Mesothelial cell of epicardium (in vitro differentiated cells): Measurements from ENCODE around the gene SRP14. TPM values are rescaled to one million over a fixed set of nuclear protein-coding genes. Genes with fewer than 3 reads are reported as not detected.
"Not testable (repeated sequence)": the region's sequence is repeated elsewhere in the genome, so short reads cannot be mapped to it uniquely, and the experiment has no call there.

Experiments
- DNase-seq, 2 experiments: peaks; one replicate each; pipeline ENCODE4 v3.0.0; 2021; ENCODE audit warnings: low spot score in 2 of 2; ENCODE audit not compliant: unreplicated experiment in 2 of 2
- H3K27ac Mint-ChIP-seq: 2 replicates; pipeline ENCODE4 v1.8.0; 2021; ENCODE audit warnings: mixed read lengths
- H3K27me3 Mint-ChIP-seq: 2 replicates; pipeline ENCODE4 v1.8.0; 2021; ENCODE audit warnings: low read depth, mixed read lengths
- H3K36me3 Mint-ChIP-seq: 2 replicates; pipeline ENCODE4 v1.8.0; 2021; ENCODE audit warnings: mixed read lengths
- H3K4me1 Mint-ChIP-seq: 2 replicates; pipeline ENCODE4 v1.8.0; 2021; ENCODE audit warnings: mixed read lengths
- H3K4me3 Mint-ChIP-seq: 2 replicates; pipeline ENCODE4 v1.8.0; 2021; ENCODE audit warnings: mild to moderate bottlenecking, moderate library complexity, mixed read lengths
- H3K9me3 Mint-ChIP-seq: 2 replicates; pipeline ENCODE4 v1.8.0; 2021; ENCODE audit warnings: mixed read lengths
- CTCF ChIP-seq: fragments of 200-600 bp; sonication (generic); IDR thresholded peaks from one replicate; pipeline ENCODE4 v1.5.0; 2021; ENCODE audit warnings: antibody characterized with exemption; ENCODE audit not compliant: unreplicated experiment
- total RNA-seq: library from RNA; stranded (reverse); gene quantifications from 3 replicates; pipeline ENCODE4 v1.2.1, GENCODE V29; 2021

Gene SRP14
- total RNA-seq, 1 donor from 2014 or later = 198 TPM

- Mint-ChIP-seq H3K27ac (no peak overlapping the region), H3K4me1 (no peaks in the 10 kb centered on the region), H3K4me3 (no peak overlapping the region), H3K36me3 (peaks cover 36% of the 10 kb centered on the region), H3K27me3 (no peaks in the 10 kb centered on the region), H3K9me3 (no peaks in the 10 kb centered on the region)
- no peak for TF ChIP-seq CTCF
- DNase-seq = no peak
Measured at GRCh38 chr15:39997031-39997430, 42.0 kb downstream of the SRP14 start.

- not testable (repeated sequence) for H3K4me1 Mint-ChIP-seq, H3K9me3 Mint-ChIP-seq, H3K4me3 Mint-ChIP-seq, DNase-seq, H3K27ac Mint-ChIP-seq, H3K27me3 Mint-ChIP-seq
- peaks cover 41% of the 10 kb centered on the region for H3K36me3 Mint-ChIP-seq
Measured at GRCh38 chr15:39996228-39996627, 42.8 kb downstream of the SRP14 start.

GRCh38 chr15:39992953-39993352 lies 46.0 kb downstream of the SRP14 start:
- not testable (repeated sequence) for H3K4me1 Mint-ChIP-seq, H3K9me3 Mint-ChIP-seq, DNase-seq, H3K27ac Mint-ChIP-seq, H3K4me3 Mint-ChIP-seq, H3K27me3 Mint-ChIP-seq
- H3K36me3 Mint-ChIP-seq = peaks cover 51% of the 10 kb centered on the region

- DNase-seq = no peak
- Mint-ChIP-seq H3K4me3 (no peak overlapping the region), H3K4me1 (no peaks in the 10 kb centered on the region), H3K27me3 (no peaks in the 10 kb centered on the region), H3K36me3 (peaks cover 53% of the 10 kb centered on the region), H3K27ac (no peak overlapping the region), H3K9me3 (no peaks in the 10 kb centered on the region)
- no peak for TF ChIP-seq CTCF
Measured at GRCh38 chr15:39990706-39991105, 48.3 kb downstream of the SRP14 start.

GRCh38 chr15:39987821-39988220 lies 51.2 kb downstream of the SRP14 start:
- no peaks in the 10 kb centered on the region for H3K4me1 Mint-ChIP-seq

More at GRCh38 chr15:39987821-39988220, 51.2 kb downstream of the SRP14 start:
- TF ChIP-seq CTCF = no peak
- DNase-seq = no peak
- no peaks in the 10 kb centered on the region for H3K27me3 Mint-ChIP-seq
- no peak overlapping the region for H3K27ac Mint-ChIP-seq
- H3K36me3 Mint-ChIP-seq = peaks cover 69% of the 10 kb centered on the region
- H3K9me3 Mint-ChIP-seq = peaks cover 11% of the 10 kb centered on the region
- H3K4me3 Mint-ChIP-seq = no peak overlapping the region

Other genes starting within 250 kb of the SRP14 start
- gene GPR176, start 118.9 kb downstream of the SRP14 start, total RNA-seq = 3.1 to 3.8 TPM (median 3.3 TPM) in 3 replicates
- 52.8 to 54.2 TPM (median 53.9 TPM) in 3 replicates for gene EIF2AK4, start 105.1 kb downstream of the SRP14 start, total RNA-seq
- 90.3 to 98.9 TPM (median 97.0 TPM) in 3 replicates for gene BMF, start 69.7 kb upstream of the SRP14 start, total RNA-seq
- gene BUB1B, start 121.9 kb upstream of the SRP14 start, total RNA-seq = 29.0 to 38.2 TPM (median 35.5 TPM) in 3 replicates
- 10.1 to 11.1 TPM (median 10.2 TPM) in 3 replicates for gene PAK6, start 199.9 kb upstream of the SRP14 start, total RNA-seq
- 0.31 to 0.59 TPM (median 0.44 TPM) in 3 replicates for gene ANKRD63, start 243.9 kb upstream of the SRP14 start, total RNA-seq